CD8-positive, alpha-beta memory T cell (primary cell): Measurements from ENCODE around the gene IP6K1. TPM values are rescaled to one million over a fixed set of nuclear protein-coding genes. Genes with fewer than 3 reads are reported as not detected.

Source experiments
- CTCF ChIA-PET: fragments of 350-600 bp; sonication (Branson Sonifier 250); formaldehyde crosslinking; loops from one replicate; lab custom pipeline; 2021; ENCODE audit warnings: antibody characterized with exemption; lab: Charles Lee
- POLR2A ChIA-PET: fragments of 350-600 bp; sonication (Branson Sonifier 250); formaldehyde crosslinking; loops from one replicate; lab custom pipeline; 2021; ENCODE audit warnings: antibody characterized with exemption; lab: Charles Lee
- DNase-seq, 5 donors: peaks; one replicate each; pipeline versions ENCODE4 v3.0.0 to v3.0.0-alpha.2; 2020 to 2022; ENCODE audit warnings: mixed read lengths in 1 of 5
- H3K27ac ChIP-seq: one replicate; pipeline ENCODE4 v1.7.0; 2013; ENCODE audit warnings: low read depth, mild to moderate bottlenecking, low read length, moderate library complexity
- H3K27me3 ChIP-seq: 2 replicates; pipeline ENCODE4 v1.7.0; 2013; ENCODE audit warnings: low read length, mild to moderate bottlenecking; ENCODE audit not compliant: insufficient read depth, poor library complexity, severe bottlenecking
- H3K36me3 ChIP-seq: 2 replicates; pipeline ENCODE4 v1.7.0; 2013; ENCODE audit warnings: mild to moderate bottlenecking, low read length, moderate library complexity; ENCODE audit not compliant: insufficient read depth
- H3K4me1 ChIP-seq: 2 replicates; pipeline ENCODE4 v1.7.0; 2013; ENCODE audit warnings: mild to moderate bottlenecking, low read length, moderate library complexity; ENCODE audit not compliant: insufficient read depth
- H3K4me3 ChIP-seq: 2 replicates; pipeline ENCODE4 v1.7.0; 2013; ENCODE audit warnings: mild to moderate bottlenecking, low read length
- H3K9me3 ChIP-seq: 2 replicates; pipeline ENCODE4 v1.7.0; 2013; ENCODE audit warnings: mild to moderate bottlenecking, low read length
- H3K27ac Mint-ChIP-seq, 8 donors: one replicate each; pipeline ENCODE4 v1.8.0; 2020 to 2021; ENCODE audit warnings: mixed read lengths in 8 of 8, mild to moderate bottlenecking in 6 of 8, inconsistent platforms in 3 of 8, moderate library complexity in 3 of 8
- H3K27me3 Mint-ChIP-seq, 2 donors: one replicate each; pipeline ENCODE4 v1.8.0; 2020 to 2021; ENCODE audit warnings: mixed read lengths in 2 of 2, mild to moderate bottlenecking in 1 of 2, moderate library complexity in 1 of 2
- H3K36me3 Mint-ChIP-seq, 3 donors: one replicate each; pipeline ENCODE4 v1.8.0; 2020 to 2021; ENCODE audit warnings: mixed read lengths in 3 of 3, inconsistent platforms in 1 of 3, mild to moderate bottlenecking in 1 of 3
- H3K4me1 Mint-ChIP-seq, 3 donors: one replicate each; pipeline ENCODE4 v1.8.0; 2020 to 2021; ENCODE audit warnings: mixed read lengths in 3 of 3, inconsistent platforms in 1 of 3, mild to moderate bottlenecking in 1 of 3
- H3K4me3 Mint-ChIP-seq, 7 donors: one replicate each; pipeline ENCODE4 v1.8.0; 2020 to 2021; ENCODE audit warnings: mixed read lengths in 7 of 7, mild to moderate bottlenecking in 6 of 7, moderate library complexity in 4 of 7, inconsistent platforms in 2 of 7
- H3K9me3 Mint-ChIP-seq, 5 donors: one replicate each; pipeline ENCODE4 v1.8.0; 2020 to 2022; ENCODE audit warnings: mixed read lengths in 5 of 5, mild to moderate bottlenecking in 3 of 5, moderate library complexity in 2 of 5, inconsistent platforms in 1 of 5
- polyA plus RNA-seq: library from polyadenylated mRNA; unstranded; fragments of 300-500 nt; fragmentation: Illumina TruSeq; gene quantifications from one replicate; pipeline ENCODE4 v1.2.3, GENCODE V29; 2021
- total RNA-seq, 2 experiments: library from RNA; stranded (reverse); gene quantifications; one replicate each; pipeline ENCODE4 v1.2.3, GENCODE V29; 2021

Gene IP6K1
- total and polyA plus RNA-seq, 3 experiments from 2014 or later: 26.1 to 47.5 (median 37.1) TPM

DNA sequence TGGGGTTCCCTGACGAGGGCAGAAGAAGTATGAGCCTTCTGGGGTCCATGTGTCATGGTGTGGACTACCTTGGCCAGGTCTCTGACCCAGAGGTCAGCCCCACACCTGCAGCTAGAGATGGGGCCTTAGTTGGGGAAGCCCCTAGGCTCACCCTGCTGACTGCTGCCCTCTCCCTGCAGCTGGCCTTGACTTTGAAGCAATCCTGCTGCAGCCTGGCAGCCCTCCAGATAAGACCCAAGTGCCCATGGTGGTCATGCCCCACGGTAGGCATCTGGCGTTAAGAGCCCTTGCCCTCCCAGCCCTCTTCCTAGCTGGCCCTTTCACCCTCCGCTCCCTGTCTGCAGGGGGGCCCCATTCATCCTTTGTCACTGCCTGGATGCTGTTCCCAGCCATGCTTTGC, 104.8 kb downstream of the IP6K1 start:
- Histone ChIP-seq H3K27ac (no peak overlapping the region), H3K4me3 (no peak overlapping the region), H3K4me1 (peaks cover 2% of the 10 kb centered on the region), H3K36me3 (peaks cover 47% of the 10 kb centered on the region), H3K27me3 (no peaks in the 10 kb centered on the region), H3K9me3 (no peaks in the 10 kb centered on the region)
- H3K9me3 Mint-ChIP-seq: no peaks in the 10 kb centered on the region
- ChIA-PET CTCF (interaction anchor here (1.9 kb wide), 1 partner anchor 142 kb away, joined by 6 read pairs; no protein-coding TSS in a partner anchor), POLR2A (no interaction called here)
- peaks cover 0 to 1% of the 10 kb centered on the region in 2 donors for H3K27me3 Mint-ChIP-seq
- no peak for DNase-seq
- no peak overlapping the region for H3K4me3 Mint-ChIP-seq
- H3K27ac Mint-ChIP-seq: no peak overlapping the region
- H3K36me3 Mint-ChIP-seq: peaks cover 3 to 77% (median 4%) of the 10 kb centered on the region in 3 donors
- H3K4me1 Mint-ChIP-seq: peaks cover 3 to 23% (median 4%) of the 10 kb centered on the region in 3 donors

DNA sequence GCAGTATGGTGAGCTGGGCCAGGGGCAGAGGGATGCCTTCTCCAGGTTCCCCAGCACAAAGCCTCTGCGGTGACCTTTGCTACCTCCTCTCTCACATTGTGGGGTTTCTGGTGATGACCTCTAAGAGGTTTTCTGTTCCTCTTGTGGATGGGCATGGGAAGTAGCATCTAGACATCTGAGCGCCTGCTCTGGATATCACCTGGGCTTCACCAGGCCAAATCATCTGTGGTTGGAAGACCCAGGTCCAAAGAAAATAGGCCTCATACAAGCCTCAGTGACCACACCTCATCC, 105.2 kb downstream of the IP6K1 start:
- Histone ChIP-seq H3K27me3 (no peaks in the 10 kb centered on the region), H3K27ac (no peak overlapping the region), H3K9me3 (no peaks in the 10 kb centered on the region), H3K4me1 (peaks cover 6% of the 10 kb centered on the region), H3K4me3 (no peak overlapping the region), H3K36me3 (peaks cover 51% of the 10 kb centered on the region)
- Mint-ChIP-seq H3K36me3 (peaks cover 3 to 81% (median 5%) of the 10 kb centered on the region in 3 donors), H3K4me1 (peaks cover 4 to 24% (median 7%) of the 10 kb centered on the region in 3 donors), H3K27ac (no peak overlapping the region), H3K27me3 (peaks cover 0 to 1% of the 10 kb centered on the region in 2 donors), H3K9me3 (no peaks in the 10 kb centered on the region), H3K4me3 (no peak overlapping the region)
- POLR2A ChIA-PET: no interaction called here
- no peak for DNase-seq
- CTCF ChIA-PET: no interaction called here

GRCh38 chr3:49680493-49681231, 105.7 kb downstream of the IP6K1 start:
- Histone ChIP-seq H3K27me3 (no peaks in the 10 kb centered on the region), H3K9me3 (no peaks in the 10 kb centered on the region), H3K36me3 (peaks cover 56% of the 10 kb centered on the region), H3K4me3 (no peak overlapping the region), H3K4me1 (peaks cover 11% of the 10 kb centered on the region), H3K27ac (no peak overlapping the region)
- CTCF ChIA-PET: no interaction called here
- POLR2A ChIA-PET: interaction anchor here (0.6 kb wide), 1 partner anchor 16 kb away, joined by 3 read pairs; no protein-coding TSS in a partner anchor
- Mint-ChIP-seq H3K9me3 (no peaks in the 10 kb centered on the region), H3K4me3 (no peak overlapping the region), H3K27ac (peak overlapping the region in 1 of 8 donors; percentile 82), H3K4me1 (peaks cover 8 to 26% (median 12%) of the 10 kb centered on the region in 3 donors), H3K27me3 (peaks cover 0 to 1% of the 10 kb centered on the region in 2 donors), H3K36me3 (peaks cover 3 to 86% (median 6%) of the 10 kb centered on the region in 3 donors)
- DNase-seq: no peak

DNA sequence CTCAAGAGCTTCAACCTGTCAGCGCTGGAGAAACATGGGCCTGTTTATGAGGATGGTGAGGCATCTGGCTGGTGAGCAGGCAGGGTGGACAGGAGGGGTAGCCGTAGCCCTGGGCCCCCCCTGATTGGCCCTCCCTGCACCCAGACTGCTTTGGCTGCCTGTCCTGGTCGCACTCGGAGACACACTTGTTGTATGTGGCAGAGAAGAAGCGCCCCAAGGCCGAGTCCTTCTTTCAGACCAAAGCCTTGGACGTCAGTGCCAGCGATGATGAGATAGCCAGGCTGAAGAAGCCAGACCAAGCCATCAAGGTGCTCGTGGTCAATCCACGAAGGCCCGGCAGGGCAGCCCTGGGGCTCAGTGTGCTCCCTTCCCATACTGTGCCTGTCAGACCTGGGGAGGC, 110.4 kb downstream of the IP6K1 start:
- H3K4me3 Mint-ChIP-seq: peak overlapping the region in 5 of 7 donors; percentile 57 to 98 (median 93)

GRCh38 chr3:49674497-49674983, 111.8 kb downstream of the IP6K1 start:
- H3K4me3 ChIP-seq: peak overlapping the region; percentile 84

More for the DNA sequence above, 110.4 kb downstream of the IP6K1 start:
- no peak overlapping the region for H3K4me3 ChIP-seq
- Mint-ChIP-seq H3K9me3 (no peaks in the 10 kb centered on the region), H3K36me3 (peaks cover 3 to 63% (median 4%) of the 10 kb centered on the region in 3 donors), H3K4me1 (peaks cover 32 to 54% (median 38%) of the 10 kb centered on the region in 3 donors), H3K27ac (no peak overlapping the region), H3K27me3 (no peaks in the 10 kb centered on the region)
- peaks cover 29% of the 10 kb centered on the region for H3K4me1 ChIP-seq
- no peak overlapping the region for H3K27ac ChIP-seq
- H3K27me3 ChIP-seq: no peaks in the 10 kb centered on the region
- H3K36me3 ChIP-seq: peaks cover 52% of the 10 kb centered on the region
- DNase-seq: no peak
- POLR2A ChIA-PET: no interaction called here
- H3K9me3 ChIP-seq: no peaks in the 10 kb centered on the region
- CTCF ChIA-PET: interaction anchor here (4.3 kb wide), 1 partner anchor 136 kb away, joined by 21 read pairs; no protein-coding TSS in a partner anchor

More at GRCh38 chr3:49674497-49674983, 111.8 kb downstream of the IP6K1 start:
- peak in 1 of 5 donors; percentile 63 for DNase-seq
- H3K4me3 Mint-ChIP-seq: peak overlapping the region; percentile 93 to 99 (median 94)
- peaks cover 30 to 50% (median 38%) of the 10 kb centered on the region in 3 donors for H3K4me1 Mint-ChIP-seq
- Histone ChIP-seq H3K27ac (peak overlapping the region; percentile 80), H3K36me3 (peaks cover 41% of the 10 kb centered on the region), H3K4me1 (peaks cover 29% of the 10 kb centered on the region), H3K9me3 (no peaks in the 10 kb centered on the region), H3K27me3 (no peaks in the 10 kb centered on the region)
- no peaks in the 10 kb centered on the region for H3K9me3 Mint-ChIP-seq
- peaks cover 3 to 50% (median 4%) of the 10 kb centered on the region in 3 donors for H3K36me3 Mint-ChIP-seq
- ChIA-PET CTCF (interaction anchor here (4.3 kb wide), 1 partner anchor 135 kb away, joined by 21 read pairs; no protein-coding TSS in a partner anchor), POLR2A (no interaction called here)
- H3K27ac Mint-ChIP-seq: peak overlapping the region; percentile 9 to 97 (median 76)
- no peaks in the 10 kb centered on the region for H3K27me3 Mint-ChIP-seq

Other genes with a start within 250 kb of the IP6K1 start
- under 1 TPM; 0.33 to 0.46 TPM for gene BSN, start 232.1 kb downstream of the IP6K1 start, total RNA-seq
- not detected for gene BSN, start 232.1 kb downstream of the IP6K1 start, polyA plus RNA-seq
- gene APEH, start 112.2 kb downstream of the IP6K1 start, total RNA-seq: 100 to 1,000 TPM; 190 to 194 TPM
- gene APEH, start 112.2 kb downstream of the IP6K1 start, polyA plus RNA-seq: 119 TPM
- gene MST1, start 97.1 kb downstream of the IP6K1 start, total RNA-seq: 1 to 10 TPM; 6.0 to 8.5 TPM
- gene MST1, start 97.1 kb downstream of the IP6K1 start, polyA plus RNA-seq: 0.31 TPM
- gene RNF123, start 97.0 kb downstream of the IP6K1 start, total RNA-seq: 10 to 100 TPM; 38.8 to 43.7 TPM
- 20.7 TPM for gene RNF123, start 97.0 kb downstream of the IP6K1 start, polyA plus RNA-seq
- under 1 TPM; 0.15 to 0.31 TPM for gene AMIGO3, start 66.9 kb downstream of the IP6K1 start, total RNA-seq
- 1.5 TPM for gene AMIGO3, start 66.9 kb downstream of the IP6K1 start, polyA plus RNA-seq
- 10 to 100 TPM; 52.6 to 53.8 TPM for gene GMPPB, start 62.6 kb downstream of the IP6K1 start, total RNA-seq
- gene GMPPB, start 62.6 kb downstream of the IP6K1 start, polyA plus RNA-seq: 24.6 TPM
- not detected for gene CDHR4, start 13.3 kb upstream of the IP6K1 start, total RNA-seq
- not detected for gene CDHR4, start 13.3 kb upstream of the IP6K1 start, polyA plus RNA-seq
- 1 to 10 TPM; 1.1 to 1.7 TPM for gene INKA1, start 16.7 kb upstream of the IP6K1 start, total RNA-seq
- 1.1 TPM for gene INKA1, start 16.7 kb upstream of the IP6K1 start, polyA plus RNA-seq
- 10 to 100 TPM; 57.8 to 58.3 TPM for gene UBA7, start 27.4 kb upstream of the IP6K1 start, total RNA-seq
- gene UBA7, start 27.4 kb upstream of the IP6K1 start, polyA plus RNA-seq: 40.7 TPM
- gene TRAIP, start 70.0 kb upstream of the IP6K1 start, total RNA-seq: 10 to 100 TPM; 21.9 to 22.9 TPM
- gene TRAIP, start 70.0 kb upstream of the IP6K1 start, polyA plus RNA-seq: 1.9 TPM
- gene CAMKV, start 83.4 kb upstream of the IP6K1 start, total RNA-seq: under 1 TPM; 0.44 to 0.77 TPM
- not detected for gene CAMKV, start 83.4 kb upstream of the IP6K1 start, polyA plus RNA-seq
- 1 to 10 TPM in 1 of 2 experiments, under 1 TPM in 1; 0.83 to 1.2 TPM for gene MST1R, start 117.3 kb upstream of the IP6K1 start, total RNA-seq
- not detected for gene MST1R, start 117.3 kb upstream of the IP6K1 start, polyA plus RNA-seq
- 10 to 100 TPM; 17.9 to 18.1 TPM for gene MON1A, start 143.3 kb upstream of the IP6K1 start, total RNA-seq
- gene MON1A, start 143.3 kb upstream of the IP6K1 start, polyA plus RNA-seq: 22.4 TPM
- gene RBM6, start 153.6 kb upstream of the IP6K1 start, total RNA-seq: 10 to 100 TPM; 71.6 to 75.8 TPM
- 53.2 TPM for gene RBM6, start 153.6 kb upstream of the IP6K1 start, polyA plus RNA-seq